Stimulated activated CD4-positive, alpha-beta T cell treated with anti-CD3 and anti-CD28 coated beads, Interleukin-12 subunit alpha, Interleukin-12 subunit beta, amount 100 ng/mL, for 4 hours (primary cell): Measurements from ENCODE around the gene SRSF12.
"Not testable (repeated sequence)": the region's sequence is repeated elsewhere in the genome, so short reads cannot be mapped to it uniquely, and the experiment has no call there.

Source experiments
- DNase-seq: peaks from one replicate; pipeline ENCODE4 v3.0.0-alpha.2; 2020

The SRSF12 gene

DNA sequence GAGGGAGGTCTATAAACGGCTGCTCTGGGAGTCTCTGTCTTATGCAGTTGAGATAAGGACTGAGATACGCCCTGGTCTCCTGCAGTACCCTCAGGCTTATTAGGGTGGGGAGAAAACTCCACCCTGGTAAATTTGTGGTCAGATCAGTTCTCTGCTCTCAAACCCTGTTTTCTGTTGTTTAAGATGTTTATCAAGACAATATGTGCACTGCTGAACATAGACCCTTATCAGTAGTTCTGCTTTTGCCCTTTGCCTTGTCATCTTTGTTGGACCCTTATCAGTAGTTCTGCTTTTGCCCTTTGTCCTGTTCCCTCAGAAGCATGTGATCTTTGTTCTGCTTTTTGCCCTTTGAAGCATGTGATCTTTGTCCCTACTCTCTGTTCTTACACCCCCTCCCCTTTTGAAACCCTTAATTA, 10.4 kb upstream of the SRSF12 start:
- DNase-seq = not testable (repeated sequence)

DNA sequence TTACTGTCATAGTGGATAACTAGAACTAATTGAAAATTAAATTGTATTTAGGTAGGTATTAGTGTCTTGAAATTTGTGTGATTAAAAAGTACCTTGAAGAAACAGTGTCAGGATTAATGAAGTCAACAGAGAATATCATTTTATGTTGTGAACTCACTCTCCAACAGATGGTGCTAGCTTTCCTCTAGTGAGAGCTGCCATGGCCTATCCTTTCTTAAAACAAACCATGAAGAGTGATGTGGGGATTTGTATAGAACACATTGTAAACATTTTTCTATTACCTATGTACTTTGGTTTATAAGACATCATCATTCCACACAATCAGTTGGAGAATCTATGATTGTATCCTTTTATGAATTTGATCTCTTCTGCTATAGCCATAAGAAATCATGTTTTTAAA, 4.8 kb upstream of the SRSF12 start:
- DNase-seq = no peak

DNA sequence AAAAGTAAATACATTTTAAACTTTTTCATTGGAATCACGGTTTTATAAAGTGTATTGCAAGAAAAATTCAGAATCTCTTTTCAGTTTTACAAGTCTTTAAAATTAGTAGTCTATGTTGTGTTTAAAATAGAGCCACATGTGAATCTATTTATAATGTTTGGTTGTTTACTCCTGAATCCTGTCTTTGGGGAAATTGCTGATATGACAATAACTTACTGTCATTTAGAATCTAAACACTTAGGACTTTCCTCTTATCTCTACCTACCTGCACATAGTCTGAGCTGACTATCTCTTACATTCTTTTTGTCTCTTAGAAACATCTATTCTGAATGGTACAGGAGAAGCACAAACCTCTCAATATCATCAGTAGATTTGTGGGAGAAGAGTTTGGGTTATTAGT, 4.1 kb upstream of the SRSF12 start:
- DNase-seq = no peak

DNA sequence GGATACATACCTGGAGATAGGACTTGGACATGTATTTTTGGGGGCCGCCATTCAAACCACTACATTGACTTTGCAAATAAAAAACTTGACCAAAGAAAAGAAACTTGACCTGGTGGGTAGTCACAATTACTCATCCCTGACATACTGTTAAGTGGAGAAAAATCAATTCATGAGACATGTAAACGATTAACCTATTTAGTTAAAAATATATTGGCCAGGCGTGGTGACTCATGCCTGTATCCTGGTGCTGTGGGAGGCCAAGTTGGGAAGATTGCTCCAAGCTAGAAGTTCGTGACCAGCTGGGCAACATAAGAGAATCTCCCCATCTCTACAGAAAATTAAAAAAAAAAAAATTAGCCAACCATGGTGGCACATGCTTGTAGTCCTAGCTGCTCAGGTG, 2.5 kb upstream of the SRSF12 start:
- DNase-seq = no peak

DNA sequence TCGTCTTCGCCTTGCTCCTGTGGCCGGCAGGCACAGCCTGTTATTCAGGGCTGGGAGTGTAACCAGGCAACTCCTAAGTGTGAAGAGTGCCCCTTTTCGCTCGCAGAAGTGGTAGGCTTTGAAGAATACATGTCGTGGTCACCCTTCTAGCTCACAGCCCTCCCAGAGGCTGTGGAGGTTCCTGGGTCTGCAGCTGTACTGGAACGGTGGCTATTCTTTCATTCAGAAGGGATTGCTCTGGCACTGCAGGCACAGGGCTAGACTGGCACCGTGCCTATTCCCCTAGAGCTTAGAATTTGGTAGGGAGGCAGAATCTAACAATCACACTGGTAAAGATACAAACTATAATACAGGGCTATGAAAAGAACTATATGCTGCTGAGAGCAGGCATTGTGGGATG, 1.1 kb upstream of the SRSF12 start:
- no peak for DNase-seq

DNA sequence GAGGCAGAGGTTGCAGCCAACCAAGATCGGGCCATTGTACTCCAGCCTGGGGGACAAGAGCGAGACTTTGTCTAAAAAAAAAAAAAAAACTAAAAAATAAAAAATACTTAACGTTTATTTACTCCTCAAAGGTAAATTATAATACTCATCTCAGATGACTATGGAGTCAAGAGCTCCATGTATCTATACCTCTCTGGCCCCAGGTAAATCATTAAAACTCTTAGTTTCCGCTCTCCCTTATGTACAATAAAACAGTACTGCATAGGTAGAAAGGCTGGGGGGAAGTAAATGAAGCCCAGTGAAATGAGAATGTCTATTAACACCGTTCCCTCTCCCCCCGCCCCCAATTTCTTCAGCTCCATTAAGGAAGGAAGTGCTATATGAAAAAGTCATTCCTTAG, 1.2 kb downstream of the SRSF12 start:
- DNase-seq = no peak

DNA sequence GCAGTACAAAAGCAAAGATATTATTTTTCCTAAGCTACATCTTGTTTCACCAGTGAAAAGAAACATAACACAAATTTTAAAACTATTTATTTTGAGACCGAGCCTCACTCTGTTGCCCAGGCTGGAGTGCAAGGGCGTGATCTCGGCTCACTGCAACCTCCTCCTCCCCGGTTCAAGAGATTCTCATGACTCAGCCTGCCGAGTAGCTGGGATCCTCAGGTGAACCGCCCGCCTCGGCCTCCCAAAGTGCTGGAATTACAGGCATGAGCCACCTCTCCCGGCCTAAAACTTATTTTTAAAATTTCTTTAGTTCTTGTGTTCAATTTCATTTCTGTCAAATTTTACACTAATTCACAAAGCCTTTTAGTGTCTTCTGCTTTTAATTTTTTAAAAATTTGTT, 5.9 kb downstream of the SRSF12 start:
- DNase-seq = no peak

DNA sequence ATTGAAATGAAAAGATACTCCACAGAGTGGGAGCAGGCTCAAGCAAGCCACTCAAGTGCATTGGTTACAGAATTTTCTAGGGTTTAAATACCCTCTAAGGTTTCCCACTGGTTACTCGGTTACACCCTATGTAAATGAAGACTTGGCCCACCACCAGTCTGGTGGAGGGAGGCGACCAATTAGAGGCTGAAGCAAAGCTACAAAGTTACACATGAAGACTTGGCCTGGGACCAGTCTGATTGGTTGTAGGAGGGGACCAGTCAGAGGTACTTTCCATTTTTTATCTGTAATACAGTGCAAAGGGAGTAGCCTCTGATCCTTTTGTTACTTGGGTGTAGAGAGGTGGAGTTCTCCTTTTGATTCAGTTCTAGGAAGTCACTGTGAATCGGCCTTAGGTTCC, 7.6 kb downstream of the SRSF12 start:
- DNase-seq = no peak

DNA sequence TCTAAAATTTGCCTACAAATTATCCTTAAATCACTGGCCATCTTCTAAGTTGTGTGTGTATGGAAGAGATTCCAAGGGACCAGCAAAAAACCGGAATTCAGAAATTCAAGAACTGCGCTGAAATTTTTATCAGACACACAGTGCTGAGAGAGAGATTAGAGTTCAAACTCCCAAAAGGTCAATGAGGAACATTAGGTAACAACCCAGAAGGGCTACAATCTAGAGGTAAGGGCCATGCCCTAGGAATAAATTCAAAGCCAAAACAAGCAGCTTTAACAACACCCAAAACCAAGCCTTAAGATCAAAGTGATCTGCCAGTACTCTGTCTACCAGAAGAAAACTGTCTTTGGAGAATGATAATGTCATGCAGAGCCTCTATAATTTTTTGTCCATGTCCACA, 17.8 kb downstream of the SRSF12 start:
- no peak for DNase-seq

DNA sequence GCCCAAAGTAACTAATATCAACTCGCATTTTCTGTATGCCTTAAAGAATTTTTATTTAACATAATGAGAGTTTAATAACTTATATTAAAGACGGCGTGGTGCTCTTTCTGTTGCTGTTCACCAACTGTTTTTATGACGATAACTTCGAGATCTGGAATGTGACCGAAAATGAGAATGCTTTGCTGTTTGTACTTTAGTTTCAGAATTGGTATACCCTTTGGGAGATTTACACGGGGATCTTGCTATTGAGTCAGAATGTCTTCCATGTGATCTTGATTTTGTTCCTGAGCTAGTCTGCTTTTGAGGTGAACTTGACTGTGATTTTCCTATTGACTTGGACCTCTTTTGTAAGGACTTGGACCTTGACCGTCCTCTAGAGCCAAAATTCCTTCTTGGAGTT, 19.4 kb downstream of the SRSF12 start:
- no peak for DNase-seq

DNA sequence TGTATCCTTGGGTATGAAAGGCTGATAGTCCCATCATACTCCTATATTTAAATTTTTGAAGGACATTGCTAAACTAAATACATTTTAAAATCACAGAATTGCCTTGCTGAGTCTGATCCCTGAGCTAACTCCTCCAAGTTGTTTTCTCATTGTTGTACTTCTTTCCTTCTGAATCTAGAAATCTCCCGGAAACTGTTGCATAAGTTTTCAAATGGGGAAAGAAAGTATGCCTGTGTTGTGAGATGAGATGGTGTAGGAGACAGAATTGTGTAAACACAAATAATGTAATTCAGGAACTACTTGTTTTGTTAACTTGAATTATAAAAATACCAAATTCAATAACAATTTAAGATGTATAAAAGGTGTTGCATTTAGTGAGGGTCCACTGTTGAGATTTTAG, 30.0 kb downstream of the SRSF12 start:
- DNase-seq = no peak

DNA sequence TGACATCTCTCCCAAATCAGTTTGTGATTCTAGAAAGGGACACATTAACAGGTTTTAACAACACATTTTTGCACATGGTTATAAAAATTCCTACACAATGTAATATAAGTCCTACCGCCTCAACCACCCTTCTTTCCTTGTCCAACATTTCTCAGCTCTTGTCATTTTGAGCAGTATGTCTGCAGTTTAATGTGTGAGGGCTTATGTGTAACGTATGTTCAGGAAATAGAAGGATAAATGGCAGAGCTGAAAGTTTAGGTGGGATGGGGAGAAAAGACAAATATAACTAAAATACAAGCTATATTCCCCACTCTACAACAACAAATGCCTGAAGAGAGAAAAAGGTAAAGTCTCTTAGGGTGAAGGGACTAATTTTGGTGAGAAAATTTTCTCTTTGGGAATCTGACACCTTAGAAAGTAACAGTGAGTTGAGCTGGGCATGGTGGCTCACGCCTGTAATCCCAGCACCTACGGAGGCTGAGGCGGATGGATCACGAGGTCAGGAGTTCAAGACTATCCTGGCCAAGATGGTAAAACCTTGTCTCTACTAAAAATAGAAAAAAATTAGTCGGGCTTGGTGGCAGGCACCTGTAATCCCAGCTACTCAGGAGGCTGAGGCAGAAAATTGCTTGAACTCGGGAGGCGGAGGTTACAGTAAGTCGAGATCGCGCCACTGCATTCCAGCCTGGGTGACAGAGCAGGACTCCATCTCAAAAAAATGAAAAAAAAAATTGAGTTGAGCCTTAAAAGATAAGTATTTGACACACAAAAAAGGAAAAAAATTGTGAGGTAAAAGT, 32.3 kb downstream of the SRSF12 start:
- DNase-seq = no peak

DNA sequence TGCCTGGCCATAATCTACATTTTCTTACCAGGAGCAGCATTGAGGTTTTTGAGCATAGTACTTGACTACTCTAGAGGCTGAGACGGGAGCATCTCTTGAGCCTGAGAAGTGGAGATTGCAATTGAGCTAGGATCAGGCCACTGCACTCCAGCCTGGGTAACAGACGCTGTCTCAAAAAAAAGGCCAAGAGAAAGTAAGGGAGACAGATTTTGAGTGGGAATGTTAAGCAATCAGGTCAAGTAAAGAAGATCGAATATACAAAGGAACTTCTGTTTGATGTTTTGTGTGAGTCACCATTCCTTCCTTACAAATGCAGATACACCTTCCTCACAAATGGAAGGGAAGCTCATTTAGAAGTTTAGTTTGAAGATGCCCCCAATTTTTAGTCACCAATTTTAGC, 32.9 kb downstream of the SRSF12 start:
- DNase-seq = no peak

DNA sequence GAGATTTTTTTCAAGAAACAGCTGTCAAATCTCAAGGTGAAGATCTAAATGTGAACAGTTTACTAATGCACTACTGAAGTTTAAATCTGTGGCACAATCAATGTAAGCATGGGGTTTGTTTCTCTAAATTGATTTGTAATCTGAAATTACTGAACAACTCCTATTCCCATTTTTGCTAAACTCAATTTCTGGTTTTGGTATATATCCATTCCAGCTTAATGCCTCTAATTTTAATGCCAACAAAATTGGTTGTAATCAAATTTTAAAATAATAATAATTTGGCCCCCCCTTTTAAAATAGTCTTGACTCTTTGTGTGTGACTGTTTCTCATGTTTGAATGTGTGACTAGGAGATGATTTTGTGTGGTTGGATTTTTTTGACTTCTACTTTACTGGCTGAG, 33.3 kb downstream of the SRSF12 start:
- no peak for DNase-seq

DNA sequence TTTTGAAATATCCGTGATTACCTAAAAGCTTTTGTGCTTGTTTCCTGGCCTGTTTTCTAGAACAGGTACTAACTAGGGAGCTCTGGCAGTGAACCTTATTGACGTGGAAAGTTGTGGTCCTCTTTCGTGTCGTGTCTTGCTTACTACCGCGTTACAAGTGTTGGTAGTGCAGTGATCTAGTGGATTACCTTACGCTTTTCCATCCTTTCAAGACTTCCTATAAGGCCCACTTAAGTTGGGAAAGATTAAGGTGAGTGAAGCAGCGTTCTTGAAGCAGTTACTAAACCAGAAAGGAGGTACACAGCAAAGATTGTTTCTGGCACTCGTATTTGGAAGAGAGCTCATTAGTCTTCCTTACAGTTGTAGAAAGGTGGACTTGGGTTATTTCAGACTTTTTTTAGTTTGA, 35.4 kb downstream of the SRSF12 start:
- no peak for DNase-seq

DNA sequence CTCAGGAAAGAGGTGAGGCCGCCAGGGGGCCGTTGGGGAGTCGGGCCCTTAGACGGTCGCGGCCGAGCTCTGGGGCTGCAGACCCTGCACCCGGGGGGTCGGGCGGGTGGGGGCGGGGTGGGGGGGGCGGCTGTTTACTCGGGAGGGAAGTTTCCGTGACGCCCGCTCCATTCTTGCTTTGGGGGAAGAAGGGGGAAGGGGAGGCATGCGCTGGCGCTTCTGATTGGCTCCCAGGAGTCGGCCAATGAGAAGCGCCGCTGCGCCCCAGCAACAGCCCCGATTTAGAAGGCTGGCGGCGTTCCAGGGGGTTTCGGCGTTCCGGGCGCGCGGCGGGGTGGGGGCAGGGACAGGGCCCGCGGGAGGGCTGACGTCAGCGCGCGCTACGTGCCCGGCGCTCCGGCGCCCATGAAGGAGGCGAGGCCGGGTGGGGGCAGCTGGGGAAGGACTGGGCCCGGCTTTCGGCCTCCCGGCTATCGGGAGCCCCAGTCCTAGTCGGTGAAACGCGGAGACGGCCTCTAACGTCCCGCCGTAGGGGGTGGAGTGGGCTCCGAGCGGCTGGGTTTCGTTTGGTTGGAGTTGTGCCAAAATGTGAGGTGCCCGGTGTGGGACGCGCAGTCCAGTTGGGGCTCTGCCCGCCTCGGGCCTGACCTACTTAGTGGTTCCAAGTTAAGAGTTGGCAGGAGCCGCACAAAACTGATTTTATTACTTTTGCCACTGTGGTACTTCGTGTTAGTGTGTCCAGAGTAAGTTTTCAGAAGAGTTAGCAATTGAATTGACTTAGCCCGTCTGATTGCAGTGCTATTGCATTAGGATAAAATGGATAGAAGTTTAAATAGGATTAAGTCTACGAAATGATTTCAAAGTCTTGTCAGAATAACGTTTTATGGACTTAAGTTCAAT, 36.2 kb downstream of the SRSF12 start:
- DNase-seq = peak; percentile 99

DNA sequence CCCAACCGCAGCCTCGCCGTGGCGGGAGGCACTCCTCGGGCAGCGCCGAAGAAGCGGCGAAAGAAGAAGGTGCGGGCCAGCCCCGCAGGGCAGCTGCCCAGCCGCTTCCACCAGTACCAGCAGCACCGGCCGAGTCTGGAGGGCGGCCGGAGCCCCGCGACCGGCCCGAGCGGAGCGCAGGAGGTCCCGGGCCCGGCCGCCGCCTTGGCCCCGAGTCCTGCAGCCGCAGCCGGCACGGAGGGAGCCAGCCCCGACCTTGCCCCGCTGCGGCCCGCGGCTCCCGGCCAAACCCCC, 36.8 kb downstream of the SRSF12 start:
- no peak for DNase-seq

DNA sequence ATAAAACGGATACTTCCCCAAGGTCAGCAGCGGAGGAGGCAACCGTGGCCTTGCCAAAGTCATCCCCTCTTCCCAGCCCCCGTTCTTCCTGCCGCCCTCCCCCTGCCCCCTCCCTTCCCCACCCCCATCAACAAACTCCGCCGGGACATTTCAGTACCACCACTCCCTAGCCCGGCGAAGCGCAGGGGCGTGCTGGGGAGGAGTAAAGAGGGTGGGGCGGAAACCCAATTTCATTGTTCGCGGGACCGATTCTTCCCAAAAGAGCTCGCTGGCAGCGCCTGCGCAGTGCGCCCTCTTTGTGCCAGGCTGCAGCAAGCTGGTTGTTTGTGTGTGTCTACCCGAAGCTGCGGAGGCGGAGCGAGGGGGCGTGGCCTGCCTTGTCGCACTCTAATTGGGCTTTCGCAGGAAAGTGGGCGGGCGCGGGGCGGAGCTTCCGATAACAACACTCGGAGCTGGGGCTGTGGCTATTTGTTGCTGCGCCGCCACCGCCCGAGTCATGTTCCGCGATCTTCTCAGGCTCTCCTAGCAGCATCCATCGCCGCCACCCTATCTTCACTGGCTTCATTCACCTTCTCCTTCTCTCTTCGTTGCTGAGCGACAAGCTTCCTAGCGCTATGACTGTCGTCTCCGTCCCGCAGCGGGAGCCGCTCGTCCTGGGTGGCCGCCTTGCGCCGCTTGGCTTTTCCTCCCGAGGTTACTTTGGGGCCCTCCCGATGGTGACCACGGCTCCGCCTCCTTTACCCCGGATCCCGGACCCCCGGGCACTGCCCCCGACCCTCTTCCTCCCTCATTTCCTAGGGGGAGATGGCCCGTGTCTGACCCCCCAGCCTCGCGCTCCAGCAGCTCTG, 37.4 kb downstream of the SRSF12 start, which contains the start of gene PNRC1:
PNRC1 (plus strand) TSS at position 471 of the 848 bp plus-strand sequence; CDS start at position 615, 144 bp downstream.
- DNase-seq = peak; percentile 100

DNA sequence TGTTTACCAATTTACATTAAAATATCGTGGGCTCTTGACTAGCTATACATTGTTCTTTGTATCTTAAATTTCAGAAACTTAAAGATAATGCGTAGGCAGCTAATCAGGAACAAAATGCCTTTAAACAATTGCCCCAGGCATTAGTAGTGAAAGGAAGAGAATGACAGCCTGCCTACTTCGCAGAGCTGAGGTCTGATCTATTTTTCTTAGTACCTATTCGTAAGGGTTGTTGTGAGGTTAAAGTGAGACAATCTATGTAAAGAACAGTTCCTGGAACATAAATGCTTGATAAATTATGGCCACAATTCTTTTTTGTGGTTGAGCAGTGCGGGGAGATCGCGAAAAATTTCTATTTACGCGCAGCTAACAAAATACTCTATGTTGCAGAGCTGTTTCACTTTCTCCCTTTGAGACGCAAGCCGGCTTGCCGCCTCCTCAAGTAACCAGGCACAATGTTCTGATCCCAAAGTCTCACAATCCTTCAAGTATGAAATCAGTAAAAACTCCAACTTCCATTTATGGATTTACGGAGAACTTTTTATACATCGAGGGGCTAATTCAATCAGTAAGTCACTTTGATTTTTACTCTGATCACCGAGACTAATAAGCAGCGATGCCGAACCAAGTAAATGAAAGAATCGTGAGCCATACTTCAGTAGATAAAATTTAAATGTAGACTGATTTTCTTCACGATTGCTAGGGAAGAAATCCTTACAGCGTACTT, 38.2 kb downstream of the SRSF12 start:
- DNase-seq = peak; percentile 22

DNA sequence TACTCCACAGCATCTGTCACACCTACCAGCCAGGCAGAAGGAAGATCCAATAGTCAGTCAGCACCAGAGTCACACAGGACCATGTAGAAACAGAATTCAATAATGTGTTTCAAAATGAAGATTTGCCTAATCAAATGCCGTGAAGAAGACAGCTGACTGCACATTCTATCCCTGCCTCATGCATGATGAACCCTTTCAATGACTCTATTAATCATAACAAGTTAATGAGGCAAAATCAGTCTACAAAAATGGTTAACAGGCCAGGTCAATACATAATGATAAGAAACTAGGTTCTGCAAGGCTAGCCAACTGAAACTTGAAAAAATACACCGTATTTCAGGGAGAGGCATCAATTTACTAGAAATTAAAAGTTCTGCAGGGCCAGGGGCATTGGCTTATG, 44.0 kb downstream of the SRSF12 start:
- no peak for DNase-seq

DNA sequence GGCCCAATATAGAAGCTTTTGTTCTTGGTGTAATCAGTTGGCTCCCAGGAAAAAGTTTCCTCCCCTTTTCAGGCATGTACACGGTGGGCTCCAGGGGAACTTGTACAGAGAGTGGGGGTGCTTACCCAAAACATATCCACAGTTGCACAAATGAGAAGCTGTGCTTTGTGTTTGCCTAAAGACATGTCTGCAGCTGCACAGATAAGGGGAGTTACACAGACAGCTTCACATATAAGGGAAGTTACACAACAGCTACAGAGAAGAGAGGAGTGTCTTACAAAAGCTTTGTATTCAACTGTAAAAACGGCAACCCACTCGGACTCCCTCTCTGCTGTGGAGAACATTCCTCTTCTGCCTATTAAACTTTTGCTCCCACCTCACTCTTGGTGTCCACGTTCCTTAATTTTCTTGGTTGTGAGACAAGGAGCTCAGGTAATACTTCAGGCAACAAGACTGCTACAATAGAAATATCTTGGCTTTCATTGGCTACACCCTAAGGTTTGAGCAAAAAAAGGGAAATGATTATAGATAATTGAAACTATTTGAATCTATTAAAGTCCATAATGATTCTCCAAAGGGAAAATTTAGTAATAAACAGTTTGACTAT, 44.8 kb downstream of the SRSF12 start:
- DNase-seq = no peak

DNA sequence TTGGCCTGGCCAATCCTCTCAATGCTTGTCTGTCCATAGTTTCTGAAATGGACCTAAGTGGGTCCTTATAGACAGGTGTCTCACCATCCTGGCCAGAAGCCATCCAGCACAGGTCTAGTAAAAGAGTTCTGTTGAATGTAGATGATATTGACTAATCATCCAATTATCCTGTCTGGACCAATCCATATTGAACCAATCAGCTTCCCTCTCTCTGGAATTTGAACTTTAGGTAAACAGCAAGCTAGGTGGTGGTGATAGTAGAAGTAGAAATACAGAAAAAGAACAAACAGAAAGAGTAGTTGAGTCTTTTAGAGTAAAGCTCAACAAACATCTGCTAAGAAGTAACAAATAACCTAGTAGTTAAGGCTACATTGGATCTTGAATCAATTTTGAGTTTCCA, 46.8 kb downstream of the SRSF12 start:
- no peak for DNase-seq
